ENCODE results near the gene GAS7. TPM values are rescaled to one million over a fixed set of nuclear protein-coding genes. Genes with fewer than 3 reads are reported as not detected.

GAS7 gene
- total RNA-seq, 2 experiments from 2014 or later = 1.6 to 2.1 TPM

DNA sequence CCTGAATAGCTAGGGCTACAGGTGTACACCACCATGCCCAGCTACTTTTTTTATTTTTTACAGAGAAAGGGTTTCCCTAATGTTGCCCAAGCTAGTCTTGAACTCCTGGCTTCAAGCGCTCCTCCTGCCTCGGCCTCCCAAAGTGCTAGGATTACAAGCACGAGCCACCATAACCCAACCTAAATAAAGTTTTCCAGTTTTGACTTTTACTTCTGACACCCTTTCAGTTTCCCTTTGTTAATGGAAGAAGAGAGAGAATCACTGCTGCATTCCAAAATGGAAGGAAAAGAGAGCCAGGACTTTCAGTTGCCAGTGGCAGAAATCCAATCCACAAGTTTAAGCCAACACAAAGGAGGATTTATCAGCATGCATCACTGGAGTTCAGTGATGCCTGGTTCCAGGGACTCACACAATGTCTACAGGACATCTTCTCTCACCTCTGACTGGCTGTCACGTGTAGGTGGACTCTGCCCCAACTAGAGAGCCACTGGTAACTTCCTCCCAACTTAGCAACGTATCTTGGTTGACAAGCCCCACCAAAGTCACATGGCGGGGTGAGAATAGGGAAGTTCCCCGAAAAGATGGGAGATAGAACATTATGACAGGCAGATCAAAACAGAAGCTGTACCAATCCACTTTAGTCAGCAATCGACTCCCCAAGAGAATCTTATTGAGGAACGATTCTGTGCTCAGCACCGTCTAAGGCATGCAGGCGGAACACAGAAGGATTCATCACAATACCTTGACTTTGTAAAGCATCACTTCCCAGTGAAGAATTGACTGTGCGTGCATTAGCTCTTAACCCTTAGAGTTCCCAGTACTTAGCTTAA, 46.5 kb downstream of the GAS7 start:
- TF ChIP-seq, protein P1, sequence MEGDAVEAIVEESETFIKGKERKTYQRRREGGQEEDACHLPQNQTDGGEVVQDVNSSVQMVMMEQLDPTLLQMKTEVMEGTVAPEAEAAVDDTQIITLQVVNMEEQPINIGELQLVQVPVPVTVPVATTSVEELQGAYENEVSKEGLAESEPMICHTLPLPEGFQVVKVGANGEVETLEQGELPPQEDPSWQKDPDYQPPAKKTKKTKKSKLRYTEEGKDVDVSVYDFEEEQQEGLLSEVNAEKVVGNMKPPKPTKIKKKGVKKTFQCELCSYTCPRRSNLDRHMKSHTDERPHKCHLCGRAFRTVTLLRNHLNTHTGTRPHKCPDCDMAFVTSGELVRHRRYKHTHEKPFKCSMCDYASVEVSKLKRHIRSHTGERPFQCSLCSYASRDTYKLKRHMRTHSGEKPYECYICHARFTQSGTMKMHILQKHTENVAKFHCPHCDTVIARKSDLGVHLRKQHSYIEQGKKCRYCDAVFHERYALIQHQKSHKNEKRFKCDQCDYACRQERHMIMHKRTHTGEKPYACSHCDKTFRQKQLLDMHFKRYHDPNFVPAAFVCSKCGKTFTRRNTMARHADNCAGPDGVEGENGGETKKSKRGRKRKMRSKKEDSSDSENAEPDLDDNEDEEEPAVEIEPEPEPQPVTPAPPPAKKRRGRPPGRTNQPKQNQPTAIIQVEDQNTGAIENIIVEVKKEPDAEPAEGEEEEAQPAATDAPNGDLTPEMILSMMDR (IDR thresholded peaks at IDR 0.05) = no peak
- ATAC-seq = no peak
- Mint-ChIP-seq H3K9me3 (no peaks in the 10 kb centered on the region), H3K4me1 (ENCODE audit: low read depth) (peaks cover 29% of the 10 kb centered on the region), H3K27me3 (peaks cover 7% of the 10 kb centered on the region), H3K36me3 (ENCODE audit: low read depth) (no peaks in the 10 kb centered on the region), H3K4me3 (no peak overlapping the region), H3K27ac (no peak overlapping the region)
- ChIA-PET POLR2A (no interaction called here), CTCF (interaction anchor here (2.2 kb wide), 1 partner anchor 75 kb away, joined by 5 read pairs; no protein-coding TSS in a partner anchor)
- peak; percentile 17 for DNase-seq
- intact Hi-C loops (cut with micrococcal nuclease) = no loop called here

DNA sequence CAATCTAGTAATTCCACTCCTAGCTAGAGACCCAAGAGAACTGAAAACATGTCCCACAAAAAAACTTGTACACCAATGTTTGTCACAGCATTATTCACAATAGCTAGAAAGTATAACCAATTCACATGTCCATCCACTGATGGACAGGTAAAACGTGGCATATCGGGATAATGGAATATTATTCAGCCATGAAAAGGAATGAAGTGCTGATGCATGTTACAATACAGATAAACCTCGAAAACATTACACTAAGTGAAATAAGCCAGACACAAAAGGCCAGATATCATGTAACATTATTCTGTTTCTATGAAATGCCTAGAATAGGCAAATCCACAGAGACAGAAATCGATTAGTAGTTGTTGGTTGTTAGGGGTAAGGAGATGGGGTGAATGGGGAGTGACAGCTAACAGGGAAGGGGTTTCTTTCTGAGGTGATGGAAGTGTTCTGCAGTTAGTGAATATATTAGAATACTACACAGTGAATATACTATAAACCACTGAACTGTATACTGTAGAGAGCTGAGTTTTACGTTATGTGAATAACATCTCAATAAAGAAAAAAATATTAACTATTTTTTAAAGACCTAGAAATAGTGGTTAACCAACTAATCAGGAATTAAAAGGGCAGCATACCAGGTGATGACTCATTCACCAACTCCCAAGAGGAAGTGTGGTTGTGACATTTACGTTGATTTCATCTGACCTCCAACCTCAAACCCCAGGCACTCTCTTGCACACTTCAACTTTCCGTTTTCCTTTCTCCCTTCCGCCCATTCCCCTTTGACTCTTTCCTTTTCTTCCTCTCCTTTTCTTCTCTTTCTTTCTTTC, 48.6 kb downstream of the GAS7 start:
- ChIA-PET POLR2A (interaction anchor here (0.6 to 0.7 kb wide), 2 partner anchors 13 to 21 kb away, joined by 3 read pairs; no protein-coding TSS in a partner anchor), CTCF (no interaction called here)
- DNase-seq = peak; percentile 49
- Mint-ChIP-seq H3K4me1 (ENCODE audit: low read depth) (peaks cover 31% of the 10 kb centered on the region), H3K27me3 (peaks cover 8% of the 10 kb centered on the region), H3K27ac (peak overlapping the region; percentile 81), H3K4me3 (peak overlapping the region; percentile 13), H3K9me3 (no peaks in the 10 kb centered on the region), H3K36me3 (ENCODE audit: low read depth) (no peaks in the 10 kb centered on the region)
- peak; percentile 73 for ATAC-seq
- intact Hi-C loops (cut with micrococcal nuclease) = no loop called here
- TF ChIP-seq, protein P1 (IDR thresholded peaks at IDR 0.05) = no peak

DNA sequence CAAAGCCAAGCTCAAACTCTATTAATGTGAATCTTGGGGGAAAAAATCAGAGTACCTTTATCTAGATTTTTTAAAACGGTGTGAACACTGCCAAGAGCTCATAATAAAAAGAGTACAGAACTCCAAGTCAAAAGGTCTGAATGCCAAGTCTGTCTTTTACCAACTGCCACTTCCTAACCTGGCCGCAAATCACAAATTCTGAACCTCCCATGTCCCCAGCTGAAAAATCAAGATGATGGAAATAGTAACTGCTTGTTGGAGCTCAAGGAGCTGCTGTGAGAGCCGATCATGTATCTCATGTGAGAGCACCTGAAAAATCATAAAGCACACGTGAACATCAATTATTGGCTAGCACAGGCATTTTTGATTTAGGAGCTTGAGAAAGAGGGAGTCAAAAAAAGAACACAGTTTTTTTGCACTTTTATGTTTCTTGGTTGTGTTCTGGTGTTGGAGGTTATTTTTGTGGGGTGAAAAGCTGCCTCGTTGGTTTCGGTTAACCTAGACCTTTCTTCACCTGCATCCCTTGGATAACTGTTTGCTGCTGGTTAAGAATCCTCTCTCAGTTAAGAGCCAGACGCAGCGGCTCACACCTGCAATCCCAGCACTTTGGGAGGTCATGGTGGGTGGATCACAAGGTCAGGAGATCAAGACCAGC, 50.5 kb downstream of the GAS7 start:
- H3K27ac Mint-ChIP-seq = no peak overlapping the region
- ATAC-seq (no peak), DNase-seq (no peak)
- no peaks in the 10 kb centered on the region for H3K9me3 Mint-ChIP-seq
- TF ChIP-seq, protein P1 (IDR thresholded peaks at IDR 0.05) = no peak
- POLR2A ChIA-PET = no interaction called here
- intact Hi-C loops (cut with micrococcal nuclease) = no loop called here
- CTCF ChIA-PET = interaction anchor here (1.0 to 1.5 kb wide), 4 partner anchors 9 to 92 kb away, joined by 3 to 5 read pairs (median 4); no protein-coding TSS in a partner anchor
- no peak overlapping the region for H3K4me3 Mint-ChIP-seq
- peaks cover 8% of the 10 kb centered on the region for H3K27me3 Mint-ChIP-seq
- H3K4me1 Mint-ChIP-seq (ENCODE audit: low read depth) = peaks cover 35% of the 10 kb centered on the region
- H3K36me3 Mint-ChIP-seq (ENCODE audit: low read depth) = no peaks in the 10 kb centered on the region

DNA sequence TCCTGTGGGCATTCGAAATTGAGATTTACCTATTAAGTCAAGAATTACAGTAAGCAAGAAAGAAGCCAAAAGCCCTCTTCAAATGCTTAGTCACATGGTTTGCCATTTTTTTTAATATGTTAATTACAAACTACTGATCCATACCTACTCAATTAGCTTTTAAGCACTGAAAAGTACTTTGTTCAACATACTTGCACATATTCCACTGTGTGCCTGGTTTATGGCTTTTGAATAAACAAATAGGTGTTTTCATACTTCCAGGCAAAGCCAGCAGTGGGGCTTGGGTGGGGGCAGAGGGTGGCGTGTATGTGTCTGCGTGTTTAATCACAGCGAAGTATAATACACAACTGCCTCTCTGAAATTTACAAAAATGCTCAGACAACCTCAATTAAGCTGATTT, 51.4 kb downstream of the GAS7 start:
- ChIA-PET CTCF (interaction anchor here (1.0 to 1.5 kb wide), 4 partner anchors 8 to 93 kb away, joined by 3 to 5 read pairs (median 4); no protein-coding TSS in a partner anchor), POLR2A (no interaction called here)
- Mint-ChIP-seq H3K27me3 (peaks cover 8% of the 10 kb centered on the region), H3K27ac (no peak overlapping the region), H3K4me1 (ENCODE audit: low read depth) (peaks cover 31% of the 10 kb centered on the region), H3K9me3 (no peaks in the 10 kb centered on the region), H3K36me3 (ENCODE audit: low read depth) (no peaks in the 10 kb centered on the region), H3K4me3 (no peak overlapping the region)
- ATAC-seq (no peak), DNase-seq (no peak)
- TF ChIP-seq, protein P1 (IDR thresholded peaks at IDR 0.05) = no peak
- intact Hi-C loops (cut with micrococcal nuclease) = no loop called here
